NCI-H1417 treated with DMSO at 0.1 percent for 48 hours (cell line): ENCODE results near the gene IQGAP2.

Source experiments
- DNase-seq: peaks from one replicate; lab custom pipeline; 2025; lab: John Stamatoyannopoulos, UW

Gene IQGAP2

DNA sequence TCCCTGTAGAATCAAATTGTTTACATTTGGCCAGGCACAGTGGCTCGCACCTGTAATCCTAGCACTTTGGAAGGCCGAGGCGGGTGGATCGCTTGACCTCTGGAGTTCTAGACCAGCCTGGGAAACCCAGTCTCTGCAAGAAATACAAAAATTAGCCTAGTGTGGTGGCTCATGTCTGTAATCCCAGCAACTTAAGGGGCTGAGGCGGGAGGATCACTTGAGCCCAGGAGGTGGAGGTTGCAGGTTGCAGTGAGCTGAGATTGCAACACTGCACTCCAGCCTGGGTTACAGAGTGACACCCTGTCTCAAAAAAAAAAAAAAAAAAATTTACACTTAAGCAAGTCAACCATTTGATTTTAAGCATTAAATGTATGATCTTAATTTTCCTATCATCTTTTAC, 17.5 kb upstream of the IQGAP2 start:
- no peak for DNase-seq

DNA sequence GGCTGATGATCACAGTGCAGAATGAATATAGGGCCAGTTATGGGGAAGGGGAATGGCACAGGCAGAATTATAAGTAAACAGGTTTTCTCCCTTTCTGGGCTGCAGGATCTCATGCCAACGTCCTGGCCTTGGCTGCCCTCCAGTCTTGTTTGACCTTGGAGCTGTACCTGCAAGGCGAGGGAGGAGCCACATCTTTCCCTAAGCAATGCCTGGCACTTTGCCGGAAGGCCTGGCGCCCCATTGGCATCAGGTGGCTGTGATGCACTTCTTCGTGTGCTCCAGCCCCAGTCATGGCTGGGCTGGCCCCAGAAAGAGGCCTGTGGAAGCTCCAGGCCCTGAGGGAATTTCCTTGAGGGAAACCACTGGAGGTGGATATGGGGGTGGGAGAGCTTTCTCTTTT, 16.7 kb upstream of the IQGAP2 start:
- no peak for DNase-seq

DNA sequence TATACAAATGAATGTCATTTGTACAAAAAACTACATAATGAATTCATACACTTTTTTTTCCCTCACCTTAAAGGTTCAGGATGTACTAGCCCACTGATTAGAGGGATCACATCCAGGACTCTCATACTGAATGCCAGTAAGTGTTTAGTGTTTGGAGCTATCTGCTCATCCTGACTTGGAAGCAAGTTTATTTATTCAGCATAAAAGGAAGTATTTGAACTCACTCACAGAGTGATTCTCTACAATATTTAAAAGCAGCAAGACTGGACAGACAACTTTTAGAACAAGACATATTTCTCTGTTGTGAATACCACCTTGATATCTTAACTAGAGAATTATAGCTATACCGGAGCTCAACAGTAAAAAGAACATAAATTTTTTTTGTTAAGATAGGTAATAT, 14.8 kb upstream of the IQGAP2 start:
- DNase-seq = no peak

DNA sequence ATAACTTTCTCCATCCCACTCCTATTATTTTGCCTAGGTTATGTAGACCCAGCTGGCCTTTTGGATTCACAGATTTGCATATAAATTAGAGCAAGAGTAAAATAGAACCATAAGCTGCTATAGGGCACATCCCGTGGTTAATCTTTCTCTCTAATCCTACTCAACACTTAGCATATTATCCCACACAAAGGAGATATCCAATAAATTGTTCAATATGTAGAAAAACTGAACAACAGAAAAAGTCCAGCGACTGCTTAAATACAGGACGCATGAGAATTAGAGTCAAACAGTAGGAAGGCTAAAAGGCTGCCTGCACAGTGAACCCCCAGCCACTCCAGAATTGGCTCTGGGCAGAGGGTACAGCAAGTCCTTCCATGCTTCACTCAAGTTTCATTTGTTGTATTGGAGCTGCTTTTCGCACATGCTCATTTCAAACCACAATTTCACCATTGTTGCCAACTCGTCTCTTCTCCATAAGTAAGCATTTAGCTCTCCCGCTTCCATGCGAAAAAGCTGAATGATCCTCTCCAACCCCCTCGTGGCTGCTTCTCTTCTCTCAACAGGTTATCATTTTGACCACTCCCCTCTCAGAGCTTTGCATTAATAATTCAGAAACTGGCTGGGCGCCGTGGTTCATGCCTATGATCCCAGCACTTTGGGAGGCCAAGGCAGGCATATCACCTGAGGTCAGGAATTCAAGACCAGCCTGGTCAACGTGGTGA, 14.1 kb upstream of the IQGAP2 start:
- DNase-seq = no peak

DNA sequence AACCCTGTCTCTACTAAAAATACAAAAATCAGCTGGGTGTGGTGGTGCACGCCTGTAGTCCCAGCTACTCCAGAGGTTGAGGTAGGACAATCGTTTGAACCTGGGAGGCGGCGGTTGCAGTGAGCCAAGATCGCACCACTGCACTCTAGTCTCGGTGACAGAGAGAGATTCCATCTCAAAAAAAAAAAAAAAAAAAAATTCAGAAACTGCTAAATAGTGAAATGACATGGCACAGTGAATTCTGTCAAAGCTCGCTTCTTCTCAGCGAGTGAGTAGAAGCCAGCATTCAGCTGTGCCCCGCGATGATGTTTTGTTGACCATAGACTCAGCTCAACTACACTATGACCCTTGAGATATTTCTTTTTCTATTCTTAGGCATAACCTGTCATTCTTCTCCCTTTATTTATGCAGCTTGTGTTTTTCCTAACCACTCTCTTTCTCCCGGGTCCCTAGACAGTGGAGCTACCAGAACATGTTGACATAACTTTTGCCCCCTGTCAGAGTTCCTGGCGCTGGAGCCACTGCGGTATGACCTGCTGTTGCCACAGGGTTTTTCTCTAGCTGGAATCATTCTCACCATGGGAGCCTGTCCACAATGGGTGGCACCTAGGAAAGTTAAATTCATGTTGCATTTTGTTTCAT, 13.5 kb upstream of the IQGAP2 start:
- no peak for DNase-seq

DNA sequence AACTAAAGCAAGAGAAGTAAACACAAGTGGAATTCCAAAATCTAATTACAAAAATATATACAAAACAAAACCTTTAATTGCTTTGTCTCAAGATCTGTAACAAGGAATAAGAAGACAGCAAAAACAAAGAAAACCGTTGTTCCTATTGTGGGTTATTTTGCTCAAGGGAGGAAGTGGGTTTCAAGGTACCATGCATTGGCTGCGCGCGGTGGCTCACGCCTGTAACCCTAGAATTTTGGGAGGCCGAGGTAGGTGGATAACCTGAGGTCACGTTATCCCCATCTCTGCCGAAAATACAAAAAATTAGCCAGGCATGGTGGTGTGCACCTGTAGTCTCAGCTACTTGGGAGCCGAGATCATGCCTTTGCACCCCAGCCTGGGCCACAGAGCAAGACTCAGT, 12.1 kb upstream of the IQGAP2 start:
- no peak for DNase-seq

DNA sequence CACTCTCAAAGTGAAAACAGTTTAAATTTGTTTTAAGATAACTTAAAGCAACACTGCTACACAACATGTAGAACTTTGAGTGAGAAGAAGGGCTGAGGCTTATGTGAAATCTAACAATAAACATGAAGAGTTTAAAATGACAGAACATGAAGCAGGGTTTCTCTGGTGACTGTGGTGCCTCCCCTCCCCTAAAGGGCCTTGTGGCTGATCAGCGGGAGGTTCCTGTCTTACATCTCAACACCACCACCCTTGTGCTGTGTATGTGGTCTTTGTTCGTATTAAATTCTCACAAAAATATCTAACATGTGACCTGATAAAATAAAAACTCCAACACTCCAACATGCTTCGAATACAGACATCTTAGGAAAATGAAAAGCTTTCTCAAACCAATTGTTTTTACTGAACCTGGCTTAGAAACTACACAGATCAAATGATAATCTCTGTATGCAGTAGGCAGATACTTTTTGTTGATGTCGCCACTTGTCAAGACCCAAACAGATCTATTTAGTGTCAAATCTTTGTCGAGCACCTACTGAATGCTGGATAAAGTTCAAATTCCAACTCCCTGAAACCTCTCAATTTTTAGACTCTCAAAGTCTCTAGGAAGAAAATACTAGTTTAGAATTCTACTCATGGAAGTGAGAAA, 9.9 kb upstream of the IQGAP2 start:
- no peak for DNase-seq

DNA sequence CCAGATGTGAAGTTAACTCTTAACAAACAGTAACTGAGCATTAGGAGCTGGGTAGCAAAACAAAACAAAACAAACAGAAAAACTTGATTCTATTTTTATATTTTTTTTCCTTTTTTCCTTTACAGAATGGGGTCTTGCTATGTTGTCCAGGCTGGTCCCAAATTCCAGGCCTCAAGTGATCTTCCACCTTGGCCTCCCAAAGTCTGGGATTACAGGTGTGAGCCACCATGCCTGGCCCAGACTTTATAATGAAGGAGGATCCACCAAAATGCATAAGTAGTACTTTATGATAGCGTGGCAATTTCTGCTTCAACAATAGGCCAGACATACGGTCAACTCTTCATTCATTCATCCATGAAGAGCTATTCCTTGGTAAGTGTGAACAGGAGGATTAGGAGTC, 5.9 kb upstream of the IQGAP2 start:
- DNase-seq = no peak

DNA sequence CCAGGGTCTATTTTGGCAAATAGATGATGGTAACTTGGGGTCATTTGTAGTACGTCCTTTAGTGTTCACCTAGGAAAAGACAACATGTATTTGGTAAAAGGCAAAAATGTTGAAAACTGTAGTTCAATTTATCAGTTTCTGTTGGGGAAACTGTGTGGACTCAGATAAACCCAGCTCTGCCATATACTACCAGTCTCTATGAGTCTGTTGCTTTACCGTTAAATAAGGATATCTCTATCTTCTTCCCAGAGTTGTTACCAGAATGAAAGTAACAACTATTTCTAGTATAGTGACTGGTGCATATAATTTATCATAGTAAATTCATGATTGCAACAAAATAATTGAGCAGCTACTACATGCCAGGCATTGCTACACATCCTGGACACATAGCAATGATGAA, 3.8 kb upstream of the IQGAP2 start:
- DNase-seq = no peak

DNA sequence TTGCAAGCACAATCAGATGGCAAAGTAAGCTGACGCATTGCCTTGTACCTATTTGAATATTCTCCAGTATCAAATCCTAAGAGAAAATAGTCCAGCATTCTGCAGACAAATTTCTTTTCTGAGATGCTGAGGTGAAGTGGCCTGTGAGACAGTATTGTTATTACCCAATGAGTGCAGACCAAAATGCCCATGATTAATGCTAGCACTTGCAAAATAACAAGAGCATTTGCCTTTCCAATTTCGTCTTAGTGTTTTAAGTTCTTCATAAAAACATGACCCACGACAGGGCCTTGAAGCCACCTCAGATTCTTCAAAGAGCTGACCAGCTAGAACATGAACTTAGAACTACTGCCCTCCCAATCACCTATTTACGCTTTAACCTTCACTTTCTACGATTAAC, 2.6 kb upstream of the IQGAP2 start:
- DNase-seq = no peak

DNA sequence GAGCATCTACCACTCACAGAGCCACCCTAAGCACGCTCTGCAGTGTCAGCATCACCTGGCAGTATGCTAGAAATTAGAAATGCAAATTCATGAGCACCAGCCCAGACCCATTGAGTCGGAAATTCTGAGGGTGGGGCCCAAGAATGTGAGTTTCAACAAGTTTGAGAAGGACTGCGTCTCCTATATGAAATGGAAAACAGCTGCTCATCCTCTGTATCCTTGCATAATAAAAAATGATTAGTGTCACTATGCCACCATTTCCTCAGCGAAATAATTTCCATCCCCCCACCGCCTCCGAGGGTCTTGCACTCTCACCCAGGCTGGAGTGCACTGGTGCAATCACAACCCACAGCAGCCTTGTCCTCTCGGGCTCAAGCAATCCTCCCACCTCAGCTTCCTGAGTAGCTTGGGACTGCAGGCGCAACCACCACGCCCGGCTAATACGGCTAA, 1.3 kb upstream of the IQGAP2 start:
- no peak for DNase-seq

DNA sequence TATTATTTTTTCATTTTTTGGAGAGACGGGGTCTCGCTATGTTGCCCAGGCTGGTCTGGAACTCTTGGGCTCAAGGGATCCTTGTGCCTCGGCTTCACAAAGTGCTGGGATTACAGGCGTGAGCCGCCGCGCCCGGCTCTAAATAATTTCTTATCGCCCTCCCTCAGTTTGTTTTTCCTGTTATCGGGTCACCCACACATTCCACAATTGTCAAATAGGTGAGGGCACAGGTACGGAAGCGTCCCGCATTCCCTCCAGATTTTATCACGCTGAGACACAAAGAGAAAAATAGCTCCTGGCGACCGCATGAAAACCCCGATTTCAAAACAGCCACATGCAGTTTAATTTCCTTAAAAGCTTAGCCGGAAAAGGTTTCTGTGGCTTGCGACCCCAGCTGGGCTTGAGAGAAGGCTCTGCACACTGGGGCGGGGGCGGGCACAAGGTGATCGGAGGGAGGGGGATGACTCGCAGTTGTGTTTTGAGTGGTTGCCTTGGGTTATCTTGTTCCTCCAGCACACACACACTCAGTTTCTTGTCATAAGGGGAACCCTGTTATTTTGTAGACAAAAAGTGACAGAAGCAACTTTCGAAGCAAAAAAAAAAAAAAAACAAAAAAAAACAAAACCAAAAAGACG, 717 bp upstream of the IQGAP2 start:
- DNase-seq = no peak

DNA sequence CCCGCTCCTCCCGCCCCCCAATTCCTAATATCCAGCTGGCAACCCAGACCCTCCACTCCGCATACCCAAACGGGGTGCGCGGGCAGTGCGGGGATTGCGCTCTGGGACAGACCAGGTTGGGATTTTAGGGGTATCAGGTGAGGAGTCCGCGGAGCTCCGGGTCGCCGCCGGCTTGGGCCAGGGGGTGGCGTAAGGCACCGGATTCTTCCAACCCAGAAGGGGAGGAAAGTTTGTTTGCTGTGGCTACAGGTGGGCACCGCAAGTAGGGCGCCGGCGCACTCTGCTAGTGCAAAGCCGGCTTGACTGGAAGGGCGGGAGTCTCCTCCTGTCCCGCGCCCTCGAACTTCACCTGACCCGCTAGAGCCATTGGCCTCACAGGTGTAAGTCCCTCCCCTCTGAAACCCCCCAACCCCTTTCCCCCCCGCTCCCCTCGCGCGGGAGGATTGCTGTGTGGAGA, 709 bp downstream of the IQGAP2 start:
- DNase-seq = no peak

DNA sequence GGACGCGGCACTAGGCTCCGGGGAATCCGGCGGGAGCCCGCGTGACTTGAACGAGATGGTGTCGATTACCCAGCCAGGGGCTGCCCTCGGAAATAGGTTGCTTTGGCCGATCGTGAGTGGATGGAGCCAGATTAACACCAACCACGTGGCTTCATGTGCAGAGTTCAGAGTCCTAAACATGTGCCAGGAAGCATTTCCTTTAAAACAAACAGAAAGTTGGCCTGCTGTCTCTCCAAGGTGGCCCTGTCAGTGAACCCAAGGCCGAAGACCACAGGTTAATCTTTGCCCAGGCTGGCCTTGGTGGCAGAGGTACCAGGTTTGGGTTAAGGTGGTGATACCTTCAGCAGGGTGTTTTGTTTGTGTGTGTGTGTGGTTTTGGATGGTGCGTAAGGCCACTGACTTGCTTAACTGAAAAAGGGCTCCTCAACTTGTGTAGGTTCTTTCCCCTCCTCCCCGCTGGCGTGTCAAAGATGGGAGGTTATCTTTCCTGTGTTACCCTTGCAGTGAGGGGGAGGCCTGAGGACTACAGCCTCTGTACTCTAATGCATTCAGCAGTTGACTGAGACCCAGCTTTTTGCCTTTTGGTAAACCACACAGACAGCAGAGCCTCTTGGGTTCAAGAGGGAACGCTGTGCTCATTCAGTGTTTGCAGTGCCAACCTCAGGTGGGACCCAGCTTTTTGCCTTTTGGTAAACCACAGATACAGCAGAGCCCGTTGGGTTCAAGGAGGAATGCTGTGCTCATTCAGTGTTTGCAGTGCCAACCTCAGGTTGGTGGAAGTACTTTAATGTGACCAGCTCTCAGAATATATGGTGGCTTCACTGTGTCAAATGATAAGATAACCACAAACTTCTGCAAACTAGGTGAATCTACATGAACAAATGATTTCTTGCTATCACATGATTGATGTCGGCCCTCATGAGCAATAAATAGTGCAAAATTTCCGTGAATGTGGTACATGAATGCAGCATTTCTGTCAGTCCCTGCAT, 1.4 kb downstream of the IQGAP2 start:
- DNase-seq = no peak

DNA sequence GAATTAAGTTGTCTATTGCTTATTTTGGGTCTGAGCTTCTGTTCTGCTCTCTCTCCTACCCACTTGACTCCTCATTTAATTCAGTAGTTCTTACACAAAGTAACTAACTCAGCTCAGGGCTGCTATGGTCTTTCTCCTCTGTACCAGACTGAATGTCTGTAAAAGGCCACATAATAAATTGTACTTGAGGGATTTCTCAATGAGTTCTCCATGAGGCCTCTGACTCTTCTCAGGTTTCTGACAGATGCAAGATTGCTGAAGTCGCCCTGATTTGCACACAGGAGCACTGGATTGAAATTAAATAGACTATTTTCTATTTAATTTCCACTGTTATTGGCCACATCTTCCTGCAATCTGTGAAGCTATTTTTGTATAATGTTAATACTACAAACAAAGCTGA, 2.9 kb downstream of the IQGAP2 start:
- DNase-seq = no peak

DNA sequence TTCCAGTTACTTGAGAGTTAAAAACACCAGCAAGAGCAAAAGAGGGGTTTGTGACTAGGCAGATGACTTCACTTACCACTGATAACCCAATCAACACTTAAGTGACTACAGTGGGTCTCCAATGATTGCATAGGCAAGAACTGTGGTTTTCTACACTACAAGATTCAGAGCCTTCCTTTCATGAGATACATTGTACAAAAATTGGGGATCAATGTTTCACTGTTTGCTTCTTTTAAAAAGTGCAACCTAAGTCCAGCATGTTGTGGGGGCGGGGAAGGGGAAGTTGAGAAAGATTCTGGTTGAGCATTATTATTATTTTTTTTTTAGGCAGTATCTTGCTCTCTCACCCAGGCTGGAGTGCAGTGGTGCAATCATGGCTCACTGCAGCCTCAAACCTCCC, 3.6 kb downstream of the IQGAP2 start:
- no peak for DNase-seq

DNA sequence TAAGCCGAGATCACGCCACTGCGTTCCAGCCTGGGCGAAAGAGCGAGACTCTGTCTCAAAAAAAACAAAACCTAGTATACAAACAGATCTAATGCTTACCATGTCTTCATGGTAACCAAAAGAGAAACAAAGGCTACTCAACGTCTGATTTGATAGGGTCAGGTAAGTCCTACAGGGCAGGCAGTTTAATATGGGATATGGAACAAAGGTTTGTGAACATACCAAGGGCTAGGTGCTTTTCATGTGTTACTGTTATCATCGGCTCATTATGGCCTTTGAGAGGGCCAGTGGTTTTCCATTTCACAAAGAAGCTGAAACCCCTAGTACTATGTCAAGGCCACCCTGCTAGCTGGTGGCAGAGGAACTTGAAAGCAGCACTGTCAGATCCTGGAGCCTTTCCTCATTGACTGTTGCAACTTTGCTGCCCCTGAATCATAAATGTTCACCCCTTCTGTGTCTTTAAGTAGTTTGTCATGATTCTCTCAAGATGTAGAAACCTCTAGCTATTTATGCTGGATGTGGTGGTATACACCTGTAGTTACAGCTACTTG, 5.1 kb downstream of the IQGAP2 start:
- DNase-seq = no peak

DNA sequence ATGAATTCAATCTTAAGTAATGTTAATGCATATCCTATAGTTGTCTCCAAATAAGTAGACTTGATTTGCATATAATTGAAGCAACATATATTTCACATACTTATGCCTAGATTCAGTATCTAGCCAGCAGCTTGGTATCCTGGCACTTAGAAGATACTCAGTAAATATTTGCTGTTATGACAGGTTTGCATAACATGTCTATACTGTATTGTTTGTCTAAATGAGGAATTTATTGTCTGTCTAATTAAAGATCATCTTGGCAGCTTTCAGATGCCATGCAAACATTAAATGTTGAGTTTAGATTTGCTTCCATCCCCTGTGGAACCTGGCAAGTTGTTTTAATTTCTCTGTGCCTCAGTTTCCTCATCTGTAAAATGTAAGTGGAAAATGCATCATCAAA, 9.4 kb downstream of the IQGAP2 start:
- no peak for DNase-seq

DNA sequence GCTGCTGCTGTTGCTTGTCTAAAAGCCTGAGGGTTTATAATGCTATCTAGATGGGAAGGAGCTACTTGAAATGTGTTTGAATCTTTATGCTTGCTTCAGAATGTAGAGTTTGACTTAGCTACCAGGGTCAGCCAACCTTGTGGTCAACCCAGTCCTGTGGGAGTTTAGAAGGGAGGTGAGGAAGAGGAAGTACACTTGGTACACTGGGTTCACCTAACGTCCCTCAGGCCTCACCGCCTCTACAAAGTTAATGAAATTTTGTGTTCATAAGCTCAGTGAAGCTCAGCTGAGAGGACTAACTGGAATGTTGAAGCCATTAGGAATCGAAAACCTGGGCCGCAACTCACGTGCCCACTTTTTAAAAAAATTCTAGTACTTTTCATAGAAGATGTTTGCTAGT, 10.7 kb downstream of the IQGAP2 start:
- DNase-seq = no peak

DNA sequence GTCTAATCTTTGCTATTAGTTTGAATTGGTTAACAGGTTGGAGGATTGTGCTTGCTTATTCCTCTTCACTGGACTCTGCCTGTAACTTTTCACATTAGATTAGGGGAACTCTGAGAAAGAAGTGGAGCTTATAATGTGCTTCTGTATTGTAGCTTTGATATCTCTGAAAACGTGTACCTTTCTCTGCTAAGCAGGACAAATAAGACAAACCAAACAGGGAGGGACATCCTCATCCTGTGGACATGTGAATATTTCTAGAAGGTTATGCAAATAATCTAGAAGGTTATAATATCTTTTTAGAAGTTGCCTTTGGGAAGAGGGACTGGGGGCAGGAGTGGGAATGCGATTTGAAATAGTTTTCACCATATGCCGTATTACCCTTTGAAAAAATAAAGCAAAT, 11.7 kb downstream of the IQGAP2 start:
- no peak for DNase-seq

DNA sequence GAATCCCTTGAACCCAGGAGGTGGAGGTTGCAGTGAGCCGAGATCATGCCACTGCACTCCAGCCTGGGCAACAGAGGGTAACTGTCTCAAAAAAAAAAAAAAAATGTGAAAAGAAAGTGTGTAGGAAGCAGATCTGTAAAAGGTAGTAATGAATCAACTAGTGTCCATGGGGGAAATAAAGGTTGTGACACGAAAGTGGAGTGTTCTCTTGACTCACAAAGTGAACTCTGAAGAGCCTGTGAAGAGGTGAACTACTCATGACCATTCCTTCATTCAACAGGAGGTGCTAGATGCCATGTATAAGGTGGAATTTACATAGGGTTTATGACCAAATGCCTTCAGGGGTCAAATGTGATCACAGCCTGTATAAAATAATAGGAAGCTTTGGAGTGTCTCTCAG, 12.8 kb downstream of the IQGAP2 start:
- DNase-seq = no peak
